ENCODE measurements around the gene TJAP1. TPM values are rescaled to one million over a fixed set of nuclear protein-coding genes. Genes with fewer than 3 reads are reported as not detected.
"Not testable (repeated sequence)": the region's sequence is repeated elsewhere in the genome, so short reads cannot be mapped to it uniquely, and the experiment has no call there.

The TJAP1 gene
- polyA plus RNA-seq, 1 donor (not counting 4 experiments of a cell fraction or from before 2014, with no cell fraction given): 23.3 TPM

- Histone ChIP-seq H3K27ac (ENCODE audit: control insufficient read depth, insufficient read depth, low read length) (no peak overlapping the region), H3K9me1 (ENCODE audit: control insufficient read depth, extremely low read depth, insufficient read depth, low read length) (no peaks in the 10 kb centered on the region), H3K79me2 (ENCODE audit: control insufficient read depth, insufficient read depth, low read length) (no peaks in the 10 kb centered on the region), H3K36me3 (ENCODE audit: control insufficient read depth in 2 of 2, extremely low read depth in 1 of 2, insufficient read depth in 2 of 2, low read length in 2 of 2) (no peaks in the 10 kb centered on the region), H3K27me3 (ENCODE audit: control insufficient read depth, extremely low read depth, insufficient read depth, low read length) (no peaks in the 10 kb centered on the region), H3K4me3 (ENCODE audit: control insufficient read depth in 2 of 3, extremely low read depth in 1 of 3, insufficient read depth in 2 of 3, low read depth in 1 of 3, low read length in 3 of 3) (no peak overlapping the region), H4K20me1 (ENCODE audit: control insufficient read depth, extremely low read depth, insufficient read depth, low read length) (no peaks in the 10 kb centered on the region), H3K9ac (ENCODE audit: control insufficient read depth, extremely low read depth, insufficient read depth, low read length) (no peak overlapping the region), H3K4me1 (ENCODE audit: control insufficient read depth, extremely low read depth, insufficient read depth, low read length) (peaks cover 25% of the 10 kb centered on the region), H3K4me2 (ENCODE audit: control insufficient read depth, extremely low read depth, insufficient read depth, low read depth, low read length) (no peak overlapping the region), H2AFZ (ENCODE audit: control insufficient read depth, low read length) (no peak overlapping the region), H3K9me3 (ENCODE audit: control insufficient read depth, low read depth, low read length) (no peaks in the 10 kb centered on the region)
- FAIRE-seq (no peak), DNase-seq (ENCODE audit: low read depth, low spot score) (no peak)
- dilution Hi-C loops (cut with MboI; ENCODE audit: extremely low pct_ligation_motif_present, low sequenced_read_pairs): no loop called here
- TF ChIP-seq, protein P1, sequence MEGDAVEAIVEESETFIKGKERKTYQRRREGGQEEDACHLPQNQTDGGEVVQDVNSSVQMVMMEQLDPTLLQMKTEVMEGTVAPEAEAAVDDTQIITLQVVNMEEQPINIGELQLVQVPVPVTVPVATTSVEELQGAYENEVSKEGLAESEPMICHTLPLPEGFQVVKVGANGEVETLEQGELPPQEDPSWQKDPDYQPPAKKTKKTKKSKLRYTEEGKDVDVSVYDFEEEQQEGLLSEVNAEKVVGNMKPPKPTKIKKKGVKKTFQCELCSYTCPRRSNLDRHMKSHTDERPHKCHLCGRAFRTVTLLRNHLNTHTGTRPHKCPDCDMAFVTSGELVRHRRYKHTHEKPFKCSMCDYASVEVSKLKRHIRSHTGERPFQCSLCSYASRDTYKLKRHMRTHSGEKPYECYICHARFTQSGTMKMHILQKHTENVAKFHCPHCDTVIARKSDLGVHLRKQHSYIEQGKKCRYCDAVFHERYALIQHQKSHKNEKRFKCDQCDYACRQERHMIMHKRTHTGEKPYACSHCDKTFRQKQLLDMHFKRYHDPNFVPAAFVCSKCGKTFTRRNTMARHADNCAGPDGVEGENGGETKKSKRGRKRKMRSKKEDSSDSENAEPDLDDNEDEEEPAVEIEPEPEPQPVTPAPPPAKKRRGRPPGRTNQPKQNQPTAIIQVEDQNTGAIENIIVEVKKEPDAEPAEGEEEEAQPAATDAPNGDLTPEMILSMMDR (optimal IDR thresholded peaks at IDR 0.05 in 1 of 3, IDR thresholded peaks at IDR 0.05 in 1 of 3, conservative IDR thresholded peaks at IDR 0.05 in 1 of 3; ENCODE audit: extremely low read depth in 1 of 3, insufficient read depth in 2 of 3, low read length in 3 of 3): no peak
- no peak for TF ChIP-seq EZH2 (IDR thresholded peaks at IDR 0.05; ENCODE audit: low read length)
Measured at GRCh38 chr6:43464337-43464736, 13.0 kb upstream of the TJAP1 start.

GRCh38 chr6:43465948-43466347, 11.4 kb upstream of the TJAP1 start:
- H3K9me1 ChIP-seq (ENCODE audit: control insufficient read depth, extremely low read depth, insufficient read depth, low read length): no peaks in the 10 kb centered on the region
- dilution Hi-C loops (cut with MboI; ENCODE audit: extremely low pct_ligation_motif_present, low sequenced_read_pairs): no loop called here
- H4K20me1 ChIP-seq (ENCODE audit: control insufficient read depth, extremely low read depth, insufficient read depth, low read length): no peaks in the 10 kb centered on the region
- no peaks in the 10 kb centered on the region for H3K9me3 ChIP-seq (ENCODE audit: control insufficient read depth, low read depth, low read length)
- peaks cover 29% of the 10 kb centered on the region for H3K4me1 ChIP-seq (ENCODE audit: control insufficient read depth, extremely low read depth, insufficient read depth, low read length)
- no peak for TF ChIP-seq EZH2 (IDR thresholded peaks at IDR 0.05; ENCODE audit: low read length)
- no peak overlapping the region for H3K4me2 ChIP-seq (ENCODE audit: control insufficient read depth, extremely low read depth, insufficient read depth, low read depth, low read length)
- H3K36me3 ChIP-seq (ENCODE audit: control insufficient read depth in 2 of 2, extremely low read depth in 1 of 2, insufficient read depth in 2 of 2, low read length in 2 of 2): no peaks in the 10 kb centered on the region
- H3K9ac ChIP-seq (ENCODE audit: control insufficient read depth, extremely low read depth, insufficient read depth, low read length): no peak overlapping the region
- H3K27ac ChIP-seq (ENCODE audit: control insufficient read depth, insufficient read depth, low read length): no peak overlapping the region
- H2AFZ ChIP-seq (ENCODE audit: control insufficient read depth, low read length): no peak overlapping the region
- no peak for FAIRE-seq
- peak; percentile 66 for DNase-seq (ENCODE audit: low read depth, low spot score)
- no peak overlapping the region for H3K4me3 ChIP-seq (ENCODE audit: control insufficient read depth in 2 of 3, extremely low read depth in 1 of 3, insufficient read depth in 2 of 3, low read depth in 1 of 3, low read length in 3 of 3)
- no peaks in the 10 kb centered on the region for H3K27me3 ChIP-seq (ENCODE audit: control insufficient read depth, extremely low read depth, insufficient read depth, low read length)
- H3K79me2 ChIP-seq (ENCODE audit: control insufficient read depth, insufficient read depth, low read length): no peaks in the 10 kb centered on the region

DNA sequence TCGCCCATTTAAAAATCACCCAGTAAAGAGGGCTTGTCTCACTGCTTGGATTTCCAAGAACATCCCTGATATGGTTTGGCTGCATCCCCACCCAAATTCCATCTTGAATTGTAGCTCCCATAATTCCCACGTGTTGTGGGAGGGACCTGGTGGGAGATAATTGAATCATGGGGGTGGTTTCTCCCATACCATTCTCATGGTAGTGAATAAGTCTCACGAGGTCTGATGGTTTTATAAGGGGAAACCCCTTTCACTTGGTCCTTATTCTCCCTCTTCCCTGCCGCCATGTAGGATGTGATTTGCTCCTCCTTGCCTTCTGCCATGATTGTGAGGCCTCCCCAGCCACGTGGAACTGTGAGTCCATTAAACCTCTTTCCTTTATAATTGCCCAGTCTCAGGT, 10.1 kb upstream of the TJAP1 start:
- H3K4me3 ChIP-seq (ENCODE audit: control insufficient read depth in 2 of 3, extremely low read depth in 1 of 3, insufficient read depth in 2 of 3, low read depth in 1 of 3, low read length in 3 of 3); FAIRE-seq; H3K9me3 ChIP-seq (ENCODE audit: control insufficient read depth, low read depth, low read length); H3K79me2 ChIP-seq (ENCODE audit: control insufficient read depth, insufficient read depth, low read length); H3K36me3 ChIP-seq (ENCODE audit: control insufficient read depth in 2 of 2, extremely low read depth in 1 of 2, insufficient read depth in 2 of 2, low read length in 2 of 2); dilution Hi-C loops (cut with MboI; ENCODE audit: extremely low pct_ligation_motif_present, low sequenced_read_pairs); H3K9me1 ChIP-seq (ENCODE audit: control insufficient read depth, extremely low read depth, insufficient read depth, low read length); H3K27ac ChIP-seq (ENCODE audit: control insufficient read depth, insufficient read depth, low read length); H3K9ac ChIP-seq (ENCODE audit: control insufficient read depth, extremely low read depth, insufficient read depth, low read length); DNase-seq (ENCODE audit: low read depth, low spot score); H2AFZ ChIP-seq (ENCODE audit: control insufficient read depth, low read length); H3K27me3 ChIP-seq (ENCODE audit: control insufficient read depth, extremely low read depth, insufficient read depth, low read length); H4K20me1 ChIP-seq (ENCODE audit: control insufficient read depth, extremely low read depth, insufficient read depth, low read length): not testable (repeated sequence)
- Histone ChIP-seq H3K4me2 (ENCODE audit: control insufficient read depth, extremely low read depth, insufficient read depth, low read depth, low read length) (peak overlapping the region; percentile 6), H3K4me1 (ENCODE audit: control insufficient read depth, extremely low read depth, insufficient read depth, low read length) (peaks cover 29% of the 10 kb centered on the region)

All from keratinocyte (primary cell).